OCI-LY7 (cell line): ENCODE results near the gene ST8SIA5. TPM values are rescaled to one million over a fixed set of nuclear protein-coding genes. Genes with fewer than 3 reads are reported as not detected.

Experiments
- BruUV-seq: library from RNA; stranded (reverse); fragments of 400-500 nt; replicated peaks from 2 replicates; lab custom pipeline; 2021; lab: Mats Ljungman, UMichigan
- CTCF ChIA-PET: fragments of 300-600 bp; sonication (Branson Sonifier 250); formaldehyde crosslinking; loops from one replicate; lab custom pipeline; 2022; ENCODE audit warnings: antibody characterized with exemption; ENCODE audit not compliant: unreplicated experiment; lab: Charles Lee
- POLR2A ChIA-PET: fragments of 300-600 bp; sonication (Branson Sonifier 250); formaldehyde crosslinking; loops from one replicate; lab custom pipeline; 2022; ENCODE audit warnings: antibody characterized with exemption; lab: Charles Lee
- DNase-seq: peaks from one replicate; pipeline ENCODE4 v3.0.0-alpha.2; 2015; ENCODE audit warnings: low spot score
- H2AFZ ChIP-seq: fragments of 200-600 bp; sonication (generic), shearing (Covaris generic); 2 replicates; pipeline ENCODE4 v1.6.1; 2014; ENCODE audit warnings: mild to moderate bottlenecking, antibody characterized with exemption, low read length, moderate library complexity
- H3K27ac ChIP-seq: fragments of 200-600 bp; sonication (generic); 2 replicates; pipeline ENCODE4 v1.5.1; 2014; ENCODE audit warnings: mixed run types, low read depth, mild to moderate bottlenecking, moderate library complexity, low read length, inconsistent platforms; ENCODE audit not compliant: poor library complexity, severe bottlenecking
- H3K36me3 ChIP-seq: fragments of 200-600 bp; sonication (generic); 2 replicates; pipeline ENCODE4 v1.6.1; 2014; ENCODE audit warnings: mild to moderate bottlenecking, antibody characterized with exemption, low read length, moderate library complexity, mixed read lengths; ENCODE audit not compliant: insufficient read depth
- H3K4me1 ChIP-seq: fragments of 200-600 bp; sonication (generic); 2 replicates; pipeline ENCODE4 v1.5.1; 2014; ENCODE audit warnings: mild to moderate bottlenecking, low read length; ENCODE audit not compliant: insufficient read depth, poor library complexity, severe bottlenecking
- H3K4me2 ChIP-seq: fragments of 200-600 bp; sonication (generic); 2 replicates; pipeline ENCODE4 v1.6.1; 2014; ENCODE audit warnings: mild to moderate bottlenecking, low read length
- H3K4me3 ChIP-seq: fragments of 200-600 bp; sonication (generic); 2 replicates; pipeline ENCODE4 v1.5.1; 2014; ENCODE audit warnings: mild to moderate bottlenecking, low read depth, low read length; ENCODE audit not compliant: poor library complexity, severe bottlenecking
- H3K79me2 ChIP-seq: fragments of 200-600 bp; sonication (generic); 2 replicates; pipeline ENCODE4 v1.6.1; 2016; ENCODE audit warnings: low read depth, mild to moderate bottlenecking, low read length, moderate library complexity, mixed read lengths; ENCODE audit not compliant: insufficient read depth
- H3K9me2 ChIP-seq: fragments of 200-600 bp; sonication (generic); 2 replicates; pipeline ENCODE4 v1.6.1; 2016; ENCODE audit warnings: mild to moderate bottlenecking, low read length, mixed read lengths; ENCODE audit not compliant: insufficient read depth
- H3K9me3 ChIP-seq: fragments of 200-600 bp; sonication (generic); 2 replicates; pipeline ENCODE4 v1.6.1; 2014; ENCODE audit warnings: mild to moderate bottlenecking, mixed run types, low read length, mixed read lengths
- H4K20me1 ChIP-seq: fragments of 200-600 bp; sonication (generic); 2 replicates; pipeline ENCODE4 v1.6.1; 2014; ENCODE audit warnings: mild to moderate bottlenecking, antibody characterized with exemption, low read length, moderate library complexity, mixed read lengths; ENCODE audit not compliant: insufficient read depth
- EZH2phosphoT487 ChIP-seq: fragments of 200-600 bp; sonication (generic); IDR thresholded peaks from 2 replicates; pipeline ENCODE4 v1.6.1; 2018; ENCODE audit warnings: low read depth, borderline replicate concordance, mild to moderate bottlenecking, mixed run types, antibody characterized with exemption, low read length, moderate library complexity, mixed read lengths
- intact Hi-C: fragments of 100-400 bp; cut with micrococcal nuclease; formaldehyde crosslinking; loops from one replicate; pipeline ENCODE4 v1.10.0; 2022; ENCODE audit not compliant: unreplicated experiment
- total RNA-seq, 2 experiments: library from RNA; depleted of rRNA in 1 of 2; stranded (reverse); fragments of >200 nt in 1 of 2; shearing (Covaris generic) in 1 of 2; gene quantifications; 2 replicates each; pipeline ENCODE4 v1.2.3, GENCODE V29; 2014 to 2022
- TF ChIP-seq, protein P1 (sequence below): fragments of 200-600 bp; sonication (generic); conservative IDR thresholded peaks from 2 replicates; pipeline ENCODE4 v1.5.1; 2014; ENCODE audit warnings: mild to moderate bottlenecking, antibody characterized with exemption, low read length, moderate library complexity, mixed read lengths

ST8SIA5 gene
- total RNA-seq, 2 experiments from 2014 or later = 0.28 TPM; not detected in 1

DNA sequence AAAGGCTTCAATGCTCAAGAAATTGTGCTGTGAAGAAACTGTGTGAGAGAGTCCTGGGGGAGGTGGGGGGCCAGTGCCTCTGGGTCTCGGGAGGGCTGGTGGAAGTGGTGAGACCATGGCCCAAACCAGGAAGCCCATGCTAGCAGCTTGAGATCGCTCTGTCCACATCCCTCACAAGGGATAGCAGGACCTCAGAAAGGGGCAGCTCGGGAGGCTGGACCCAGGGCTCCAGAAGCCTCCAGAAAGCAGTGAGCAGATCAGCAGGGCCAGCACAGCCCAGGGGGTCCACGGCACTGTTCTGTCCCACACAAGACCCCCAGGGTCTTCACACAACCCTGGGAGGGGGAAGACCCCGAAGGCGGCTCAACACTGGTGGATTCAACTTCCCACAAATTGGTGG is 24.1 kb downstream of the ST8SIA5 start:
- H3K36me3 ChIP-seq = no peaks in the 10 kb centered on the region
- CTCF ChIA-PET = no interaction called here
- no peaks in the 10 kb centered on the region for H3K4me1 ChIP-seq
- H3K9me3 ChIP-seq = no peaks in the 10 kb centered on the region
- H3K27ac ChIP-seq = no peak overlapping the region
- intact Hi-C loops = no loop called here
- no peak for DNase-seq
- BruUV-seq = no TSS peak
- H3K79me2 ChIP-seq = no peaks in the 10 kb centered on the region
- POLR2A ChIA-PET = no interaction called here
- no peak for TF ChIP-seq EZH2phosphoT487
- TF ChIP-seq, protein P1, sequence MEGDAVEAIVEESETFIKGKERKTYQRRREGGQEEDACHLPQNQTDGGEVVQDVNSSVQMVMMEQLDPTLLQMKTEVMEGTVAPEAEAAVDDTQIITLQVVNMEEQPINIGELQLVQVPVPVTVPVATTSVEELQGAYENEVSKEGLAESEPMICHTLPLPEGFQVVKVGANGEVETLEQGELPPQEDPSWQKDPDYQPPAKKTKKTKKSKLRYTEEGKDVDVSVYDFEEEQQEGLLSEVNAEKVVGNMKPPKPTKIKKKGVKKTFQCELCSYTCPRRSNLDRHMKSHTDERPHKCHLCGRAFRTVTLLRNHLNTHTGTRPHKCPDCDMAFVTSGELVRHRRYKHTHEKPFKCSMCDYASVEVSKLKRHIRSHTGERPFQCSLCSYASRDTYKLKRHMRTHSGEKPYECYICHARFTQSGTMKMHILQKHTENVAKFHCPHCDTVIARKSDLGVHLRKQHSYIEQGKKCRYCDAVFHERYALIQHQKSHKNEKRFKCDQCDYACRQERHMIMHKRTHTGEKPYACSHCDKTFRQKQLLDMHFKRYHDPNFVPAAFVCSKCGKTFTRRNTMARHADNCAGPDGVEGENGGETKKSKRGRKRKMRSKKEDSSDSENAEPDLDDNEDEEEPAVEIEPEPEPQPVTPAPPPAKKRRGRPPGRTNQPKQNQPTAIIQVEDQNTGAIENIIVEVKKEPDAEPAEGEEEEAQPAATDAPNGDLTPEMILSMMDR = no peak
- no peak overlapping the region for H3K4me2 ChIP-seq
- H4K20me1 ChIP-seq = no peaks in the 10 kb centered on the region
- no peak overlapping the region for H2AFZ ChIP-seq
- H3K4me3 ChIP-seq = no peak overlapping the region
- H3K9me2 ChIP-seq = no peaks in the 10 kb centered on the region

DNA sequence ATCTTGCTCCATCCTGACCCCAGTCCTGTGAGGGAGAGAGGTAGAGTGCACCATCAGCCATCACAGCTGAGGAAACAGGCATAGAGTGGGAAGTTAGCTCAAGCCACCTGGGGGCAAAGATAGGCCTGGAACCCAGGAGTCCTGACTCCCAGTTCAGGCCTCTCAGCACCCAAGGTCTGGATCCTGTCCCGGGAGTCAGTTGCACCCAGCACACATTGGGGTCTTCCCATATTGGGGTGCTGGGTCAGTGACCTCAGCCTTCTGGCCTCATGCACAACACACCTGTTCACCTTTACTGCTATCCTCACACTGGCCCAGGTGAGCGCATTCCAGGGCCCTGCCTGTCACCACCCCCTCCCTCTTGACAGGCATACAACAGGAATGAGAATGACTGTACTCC is 24.7 kb downstream of the ST8SIA5 start:
- no peak overlapping the region for H3K27ac ChIP-seq
- ChIA-PET POLR2A (no interaction called here), CTCF (no interaction called here)
- H3K4me1 ChIP-seq = no peaks in the 10 kb centered on the region
- no peak for DNase-seq
- H3K9me3 ChIP-seq = no peaks in the 10 kb centered on the region
- H3K4me2 ChIP-seq = no peak overlapping the region
- no peaks in the 10 kb centered on the region for H4K20me1 ChIP-seq
- no peaks in the 10 kb centered on the region for H3K36me3 ChIP-seq
- BruUV-seq = no TSS peak
- intact Hi-C loops = no loop called here
- H3K79me2 ChIP-seq = no peaks in the 10 kb centered on the region
- H2AFZ ChIP-seq = no peak overlapping the region
- no peak overlapping the region for H3K4me3 ChIP-seq
- H3K9me2 ChIP-seq = no peaks in the 10 kb centered on the region
- TF ChIP-seq, protein P1 = no peak
- no peak for TF ChIP-seq EZH2phosphoT487

DNA sequence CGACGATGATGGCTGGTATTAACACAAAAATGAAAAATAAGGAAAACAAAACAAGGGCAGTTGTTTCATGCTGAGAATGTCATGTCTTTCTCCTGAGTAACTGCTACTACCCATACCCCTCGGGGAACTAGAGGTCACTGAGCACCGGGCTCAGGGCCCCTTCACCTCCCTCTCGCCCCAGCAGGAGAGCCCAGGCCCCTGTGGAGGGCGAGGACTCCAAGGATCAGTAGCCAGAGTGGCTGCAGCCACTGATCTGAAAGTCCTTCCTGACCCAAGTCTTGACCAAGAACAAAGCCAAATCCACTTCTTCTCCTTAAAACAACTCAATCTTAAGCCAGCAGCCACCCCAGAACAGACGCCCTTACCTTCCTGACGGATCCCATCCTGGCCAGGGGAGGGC is 25.5 kb downstream of the ST8SIA5 start:
- no peaks in the 10 kb centered on the region for H3K36me3 ChIP-seq
- TF ChIP-seq EZH2phosphoT487 = no peak
- no peak overlapping the region for H2AFZ ChIP-seq
- no peak overlapping the region for H3K4me2 ChIP-seq
- no peaks in the 10 kb centered on the region for H3K4me1 ChIP-seq
- CTCF ChIA-PET = no interaction called here
- H3K4me3 ChIP-seq = no peak overlapping the region
- BruUV-seq = no TSS peak
- no peaks in the 10 kb centered on the region for H3K79me2 ChIP-seq
- H4K20me1 ChIP-seq = no peaks in the 10 kb centered on the region
- no peaks in the 10 kb centered on the region for H3K9me2 ChIP-seq
- H3K9me3 ChIP-seq = no peaks in the 10 kb centered on the region
- H3K27ac ChIP-seq = no peak overlapping the region
- POLR2A ChIA-PET = no interaction called here
- intact Hi-C loops = no loop called here
- DNase-seq = no peak
